SU-DHL-6 (cell line): ENCODE measurements around the gene LIN28B.

Source experiments
- H2AFZ ChIP-seq: fragments of 200-600 bp; sonication (generic); 2 replicates; pipeline ENCODE4 v1.6.1; 2014; ENCODE audit warnings: low read depth, mild to moderate bottlenecking, moderate library complexity, mixed read lengths, antibody characterized with exemption, low read length; ENCODE audit not compliant: severe bottlenecking
- H3F3A ChIP-seq: fragments of 200-600 bp; shearing (Covaris generic); 2 replicates; pipeline ENCODE4 v1.6.0; 2016; ENCODE audit warnings: antibody characterized with exemption, mild to moderate bottlenecking; ENCODE audit not compliant: insufficient read depth
- H3K27ac ChIP-seq: fragments of 200-600 bp; sonication (generic); 2 replicates; pipeline ENCODE4 v1.5.1; 2016; ENCODE audit warnings: low read depth, mild to moderate bottlenecking, low read length, moderate library complexity, mixed read lengths
- H3K27me3 ChIP-seq: fragments of 200-600 bp; sonication (generic), shearing (Covaris generic); 2 replicates; pipeline ENCODE4 v1.6.0; 2014; ENCODE audit warnings: mild to moderate bottlenecking, low read length
- H3K36me3 ChIP-seq: fragments of 200-600 bp; sonication (generic); 2 replicates; pipeline ENCODE4 v1.6.1; 2014; ENCODE audit warnings: mild to moderate bottlenecking, low read length, mixed read lengths
- H3K4me2 ChIP-seq: fragments of 300-600, 200-600 bp; shearing (Covaris generic), sonication (generic); 2 replicates; pipeline ENCODE4 v1.6.0; 2014; ENCODE audit warnings: low read length, low read depth, mild to moderate bottlenecking; ENCODE audit not compliant: poor library complexity, severe bottlenecking
- H3K4me3 ChIP-seq: fragments of 200-600 bp; sonication (generic); 2 replicates; pipeline ENCODE4 v1.5.1; 2014; ENCODE audit warnings: antibody characterized with exemption, low read length, mild to moderate bottlenecking, mixed read lengths; ENCODE audit not compliant: insufficient read depth, poor library complexity, severe bottlenecking
- H3K79me2 ChIP-seq: fragments of 200-600 bp; sonication (generic); 2 replicates; pipeline ENCODE4 v1.6.1; 2014; ENCODE audit warnings: mild to moderate bottlenecking, low read length, moderate library complexity; ENCODE audit not compliant: insufficient read depth
- H3K9ac ChIP-seq: fragments of 200-600 bp; sonication (generic); 2 replicates; pipeline ENCODE4 v1.7.0; 2014; ENCODE audit warnings: mild to moderate bottlenecking, low read length
- H3K9me2 ChIP-seq: fragments of 200-600 bp; sonication (generic); replicated peaks from 2 replicates; pipeline ENCODE4 v1.6.1; 2014; ENCODE audit warnings: low read length; ENCODE audit not compliant: insufficient read depth
- H3K9me3 ChIP-seq: fragments of 200-600 bp; sonication (generic); 2 replicates; pipeline ENCODE4 v1.6.1; 2014; ENCODE audit warnings: low read length, mixed read lengths; ENCODE audit not compliant: insufficient read depth
- H4K20me1 ChIP-seq: fragments of 200-600 bp; sonication (generic); 2 replicates; pipeline ENCODE4 v1.6.1; 2014; ENCODE audit warnings: low read depth, mild to moderate bottlenecking, antibody characterized with exemption, low read length, moderate library complexity, mixed read lengths
- CTCF ChIP-seq: fragments of 200-600 bp; sonication (generic); IDR thresholded peaks from one replicate; pipeline ENCODE4 v1.5.1; 2017; ENCODE audit warnings: antibody characterized with exemption, mild to moderate bottlenecking, low read length, moderate library complexity; ENCODE audit not compliant: insufficient read depth, poor library complexity, severe bottlenecking
- EZH2phosphoT487 ChIP-seq: fragments of 200-600 bp; sonication (generic), shearing (Covaris generic); conservative IDR thresholded peaks from 2 replicates; pipeline ENCODE4 v1.6.1; 2018; ENCODE audit warnings: mild to moderate bottlenecking, antibody characterized with exemption, low read length, moderate library complexity, mixed read lengths

The LIN28B gene

DNA sequence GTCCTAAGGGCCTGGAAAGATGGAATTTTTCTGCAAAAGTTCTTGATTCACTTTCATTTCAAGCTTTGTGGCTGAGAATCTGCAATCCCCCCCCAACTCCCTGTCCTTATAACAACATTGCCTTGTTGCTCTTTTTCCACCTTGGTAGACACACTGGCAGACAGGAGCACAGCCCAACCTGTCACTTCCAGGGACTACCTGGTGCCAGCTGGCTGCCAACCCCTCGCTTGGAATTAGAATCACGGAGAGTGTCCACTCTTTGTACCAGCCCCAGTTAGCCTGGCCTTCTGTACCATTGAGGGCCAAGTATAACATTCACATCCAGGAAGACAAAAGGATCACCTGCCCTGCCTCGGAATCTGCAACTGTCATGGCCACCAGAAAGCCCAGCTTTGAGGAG is 148.2 kb downstream of the LIN28B start:
- no peak overlapping the region for H2AFZ ChIP-seq
- no peak overlapping the region for H3K9ac ChIP-seq
- no peaks in the 10 kb centered on the region for H3K27me3 ChIP-seq
- H3K9me3 ChIP-seq: no peaks in the 10 kb centered on the region
- H3K9me2 ChIP-seq: no peaks in the 10 kb centered on the region
- H3K79me2 ChIP-seq: no peaks in the 10 kb centered on the region
- H3F3A ChIP-seq: no peaks in the 10 kb centered on the region
- no peak overlapping the region for H3K4me2 ChIP-seq
- H4K20me1 ChIP-seq: no peaks in the 10 kb centered on the region
- TF ChIP-seq CTCF: no peak
- TF ChIP-seq EZH2phosphoT487: no peak
- no peak overlapping the region for H3K4me3 ChIP-seq
- H3K27ac ChIP-seq: no peak overlapping the region
- H3K36me3 ChIP-seq: no peaks in the 10 kb centered on the region

DNA sequence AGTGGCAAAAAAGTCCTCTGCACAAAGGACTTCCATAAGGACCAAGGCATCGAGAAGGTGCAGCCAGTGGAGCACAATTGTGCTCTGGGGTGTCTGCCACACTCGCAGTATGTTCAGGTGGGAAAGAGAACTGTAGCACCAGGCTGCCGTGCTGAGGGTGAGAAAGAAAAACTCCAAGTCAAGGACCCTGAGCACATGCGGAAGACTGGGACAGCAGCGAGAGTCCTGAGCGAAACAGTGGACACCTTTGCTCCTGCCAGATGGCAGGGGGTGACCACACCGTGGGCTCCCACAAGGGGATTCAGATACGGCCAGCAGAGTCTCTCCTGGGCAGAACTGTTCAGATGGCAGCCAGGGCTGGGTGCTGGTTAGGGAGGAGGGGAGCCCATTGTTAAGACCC is 149.4 kb downstream of the LIN28B start:
- H3K79me2 ChIP-seq: no peaks in the 10 kb centered on the region
- no peak overlapping the region for H2AFZ ChIP-seq
- H3K27ac ChIP-seq: no peak overlapping the region
- H3K9ac ChIP-seq: no peak overlapping the region
- H3K4me2 ChIP-seq: no peak overlapping the region
- no peaks in the 10 kb centered on the region for H4K20me1 ChIP-seq
- no peaks in the 10 kb centered on the region for H3K36me3 ChIP-seq
- no peaks in the 10 kb centered on the region for H3K9me2 ChIP-seq
- no peaks in the 10 kb centered on the region for H3K27me3 ChIP-seq
- TF ChIP-seq CTCF (no peak), EZH2phosphoT487 (no peak)
- no peaks in the 10 kb centered on the region for H3F3A ChIP-seq
- H3K9me3 ChIP-seq: no peaks in the 10 kb centered on the region
- H3K4me3 ChIP-seq: no peak overlapping the region

DNA sequence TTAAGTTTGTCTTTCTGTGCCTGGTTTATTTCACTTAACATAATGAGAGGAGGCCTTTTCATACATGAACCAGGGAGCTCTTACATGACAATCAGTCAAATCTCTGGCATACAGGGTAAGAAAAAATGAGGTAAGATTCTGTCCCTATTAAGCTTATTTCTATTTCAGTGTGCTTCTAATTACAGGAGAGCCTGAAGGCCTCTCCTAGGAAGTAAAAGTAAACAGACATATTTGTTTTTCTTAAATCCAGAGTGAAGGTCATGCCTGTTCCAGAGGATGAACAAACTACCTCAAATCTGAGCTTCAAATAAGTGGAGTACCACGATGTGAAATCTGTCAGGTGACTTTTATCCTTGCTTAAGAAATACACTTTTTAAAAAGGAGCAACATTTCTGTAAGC is 150.3 kb downstream of the LIN28B start:
- H3K4me3 ChIP-seq: no peak overlapping the region
- H3F3A ChIP-seq: no peaks in the 10 kb centered on the region
- H3K9ac ChIP-seq: no peak overlapping the region
- H3K4me2 ChIP-seq: no peak overlapping the region
- TF ChIP-seq CTCF (no peak), EZH2phosphoT487 (no peak)
- no peak overlapping the region for H3K27ac ChIP-seq
- H2AFZ ChIP-seq: no peak overlapping the region
- H3K79me2 ChIP-seq: no peaks in the 10 kb centered on the region
- no peaks in the 10 kb centered on the region for H3K9me3 ChIP-seq
- no peaks in the 10 kb centered on the region for H3K36me3 ChIP-seq
- no peaks in the 10 kb centered on the region for H3K27me3 ChIP-seq
- H4K20me1 ChIP-seq: no peaks in the 10 kb centered on the region
- H3K9me2 ChIP-seq: no peaks in the 10 kb centered on the region
